CD14-positive monocyte (primary cell): ENCODE data around the gene TIPARP. TPM values are rescaled to one million over a fixed set of nuclear protein-coding genes. Genes with fewer than 3 reads are reported as not detected.

Experiments used
- DNase-seq, 3 donors: peaks; one replicate each; pipeline ENCODE4 v3.0.0-alpha.2; 2011 to 2022
- H2AFZ ChIP-seq: 2 replicates; pipeline ENCODE4 v1.6.0; 2012; ENCODE audit warnings: mild to moderate bottlenecking, low read depth, low read length, inconsistent platforms; ENCODE audit not compliant: insufficient read depth, poor library complexity, severe bottlenecking
- H3K27ac ChIP-seq, 2 donors: 1 replicate in 1 of 2; 2 replicates in 1 of 2; pipeline ENCODE4 v1.5.1; 2012 to 2013; ENCODE audit warnings: low read length in 2 of 2, control low read depth in 1 of 2, inconsistent platforms in 1 of 2, low read depth in 1 of 2, mild to moderate bottlenecking in 1 of 2
- H3K27me3 ChIP-seq, 2 donors: one replicate each; pipeline versions ENCODE4 v1.6.0 to v1.6.1; 2011 to 2013; ENCODE audit warnings: low read length in 2 of 2; ENCODE audit not compliant: control insufficient read depth in 2 of 2, insufficient read depth in 2 of 2
- H3K36me3 ChIP-seq, 2 donors: replicated peaks in 1 of 2; 1 replicate in 1 of 2; 2 replicates in 1 of 2; pipeline versions ENCODE4 v1.5.1 to v1.6.1; 2012 to 2013; ENCODE audit warnings: low read length in 2 of 2, control low read depth in 1 of 2, inconsistent platforms in 1 of 2, mild to moderate bottlenecking in 1 of 2; ENCODE audit not compliant: insufficient read depth in 2 of 2, control insufficient read depth in 1 of 2
- H3K4me1 ChIP-seq, 2 donors: 1 replicate in 1 of 2; 2 replicates in 1 of 2; pipeline versions ENCODE4 v1.5.1 to v1.6.1; 2012 to 2013; ENCODE audit warnings: low read length in 2 of 2, control low read depth in 1 of 2, inconsistent platforms in 1 of 2, mild to moderate bottlenecking in 1 of 2, moderate library complexity in 1 of 2; ENCODE audit not compliant: insufficient read depth in 2 of 2, control insufficient read depth in 1 of 2
- H3K4me2 ChIP-seq: replicated peaks from 2 replicates; pipeline ENCODE3; 2012; ENCODE audit warnings: low read length, moderate library complexity, mild to moderate bottlenecking; ENCODE audit not compliant: poor library complexity, severe bottlenecking; ENCODE audit errors: extremely low read depth
- H3K4me3 ChIP-seq, 3 experiments: fragments of 200-600 bp in 1 of 3; sonication (generic) in 1 of 3; replicated peaks in 1 of 3; 1 replicate in 2 of 3; 2 replicates in 1 of 3; pipeline ENCODE4 v1.5.1; 2011 to 2013; ENCODE audit warnings: low read length in 3 of 3, mild to moderate bottlenecking in 3 of 3, control low read depth in 2 of 3, low read depth in 2 of 3, inconsistent platforms in 1 of 3, moderate library complexity in 1 of 3
- H3K79me2 ChIP-seq: 2 replicates; pipeline ENCODE4 v1.6.0; 2012; ENCODE audit warnings: mild to moderate bottlenecking, control low read depth, inconsistent platforms, low read length, moderate library complexity; ENCODE audit not compliant: insufficient read depth
- H3K9ac ChIP-seq: 2 replicates; pipeline ENCODE4 v1.6.0; 2017; ENCODE audit warnings: low read length, mild to moderate bottlenecking; ENCODE audit not compliant: insufficient read depth, poor library complexity, severe bottlenecking
- H3K9me3 ChIP-seq, 2 donors: replicated peaks in 1 of 2; 1 replicate in 1 of 2; 2 replicates in 1 of 2; pipeline versions ENCODE4 v1.5.1 to v1.6.1; 2012 to 2013; ENCODE audit warnings: low read length in 2 of 2, control low read depth in 1 of 2; ENCODE audit not compliant: control insufficient read depth in 1 of 2, insufficient read depth in 1 of 2
- H4K20me1 ChIP-seq: 2 replicates; pipeline ENCODE4 v1.6.0; 2012; ENCODE audit warnings: mild to moderate bottlenecking, low read length, control low read depth, moderate library complexity; ENCODE audit not compliant: insufficient read depth
- H3K27ac Mint-ChIP-seq, 7 donors: one replicate each; pipeline ENCODE4 v1.8.0; 2020; ENCODE audit warnings: mild to moderate bottlenecking in 7 of 7, mixed read lengths in 7 of 7, moderate library complexity in 6 of 7, inconsistent platforms in 2 of 7
- H3K27me3 Mint-ChIP-seq, 3 donors: one replicate each; pipeline ENCODE4 v1.8.0; 2021 to 2022; ENCODE audit warnings: low read depth in 3 of 3, mild to moderate bottlenecking in 3 of 3, mixed read lengths in 3 of 3, moderate library complexity in 3 of 3, inconsistent platforms in 1 of 3
- H3K36me3 Mint-ChIP-seq, 2 donors: one replicate each; pipeline ENCODE4 v1.8.0; 2020; ENCODE audit warnings: mixed read lengths in 2 of 2, inconsistent platforms in 1 of 2, mild to moderate bottlenecking in 1 of 2
- H3K4me1 Mint-ChIP-seq: one replicate; pipeline ENCODE4 v1.8.0; 2020; ENCODE audit warnings: mild to moderate bottlenecking, mixed read lengths
- H3K4me3 Mint-ChIP-seq, 2 donors: one replicate each; pipeline ENCODE4 v1.8.0; 2020; ENCODE audit warnings: mild to moderate bottlenecking in 2 of 2, mixed read lengths in 2 of 2, moderate library complexity in 1 of 2
- H3K9me3 Mint-ChIP-seq, 7 donors: one replicate each; pipeline ENCODE4 v1.8.0; 2020 to 2022; ENCODE audit warnings: mixed read lengths in 7 of 7, mild to moderate bottlenecking in 6 of 7, moderate library complexity in 6 of 7, inconsistent platforms in 2 of 7
- CTCF ChIP-seq: fragments of 200-600 bp; IDR thresholded peaks from one replicate; pipeline ENCODE4 v1.8.0; 2022; ENCODE audit warnings: antibody characterized with exemption, mild to moderate bottlenecking
- WGBS: methylation state at CpG from one replicate; pipeline ENCODE4 v1.1.5; 2013; ENCODE audit warnings: missing lambda C conversion rate; ENCODE audit not compliant: insufficient coverage; 5-methylcytosine and 5-hydroxymethylcytosine counted together
- intact Hi-C, 2 donors: fragments of 100-400 bp; cut with micrococcal nuclease; formaldehyde crosslinking; loops; one replicate each; pipeline versions ENCODE4 v1.15.0 to v1.15.1; 2023
- polyA plus RNA-seq, 3 donors: library from polyadenylated mRNA; depleted of rRNA in 1 of 3; unstranded in 2 of 3; stranded (reverse) in 1 of 3; fragments of 300-500 nt in 2 of 3; fragments of >200 nt in 1 of 3; fragmentation: Illumina TruSeq in 2 of 3; gene quantifications; 1 replicate in 2 of 3; 2 replicates in 1 of 3; pipeline ENCODE4 v1.2.3, GENCODE V29; 2012 to 2021

TIPARP gene
- polyA plus RNA-seq, 3 donors = 12.7 to 42.5 (median 16.7) TPM

- Histone ChIP-seq H3K4me1 (no peaks in the 10 kb centered on the region), H2AFZ (no peak overlapping the region), H4K20me1 (no peaks in the 10 kb centered on the region), H3K9ac (no peak overlapping the region), H3K27ac (no peak overlapping the region), H3K27me3 (no peaks in the 10 kb centered on the region), H3K36me3 (no peaks in the 10 kb centered on the region), H3K79me2 (no peaks in the 10 kb centered on the region), H3K4me2 (no peak overlapping the region), H3K9me3 (no peaks in the 10 kb centered on the region), H3K4me3 (no peak overlapping the region)
- Mint-ChIP-seq H3K27ac (no peak overlapping the region), H3K4me3 (no peak overlapping the region), H3K4me1 (no peaks in the 10 kb centered on the region), H3K27me3 (peaks cover 0 to 2% (median 1%) of the 10 kb centered on the region in 3 donors), H3K36me3 (no peaks in the 10 kb centered on the region), H3K9me3 (peaks cover 0 to 2% (median 0%) of the 10 kb centered on the region in 7 donors)
- no peak for TF ChIP-seq CTCF
- intact Hi-C loops = no loop called here
- no peak for DNase-seq
Observed at GRCh38 chr3:156731813-156732212, 57.4 kb downstream of the TIPARP start.

- Histone ChIP-seq H3K4me2 (no peak overlapping the region), H3K36me3 (no peaks in the 10 kb centered on the region), H3K79me2 (no peaks in the 10 kb centered on the region), H3K9ac (no peak overlapping the region), H3K27ac (no peak overlapping the region), H4K20me1 (no peaks in the 10 kb centered on the region), H3K4me1 (no peaks in the 10 kb centered on the region), H2AFZ (no peak overlapping the region), H3K9me3 (no peaks in the 10 kb centered on the region), H3K27me3 (no peaks in the 10 kb centered on the region), H3K4me3 (no peak overlapping the region)
- Mint-ChIP-seq H3K4me3 (no peak overlapping the region), H3K9me3 (peaks cover 0 to 3% (median 0%) of the 10 kb centered on the region in 7 donors), H3K27ac (no peak overlapping the region), H3K36me3 (no peaks in the 10 kb centered on the region), H3K27me3 (peaks cover 0 to 2% (median 1%) of the 10 kb centered on the region in 3 donors), H3K4me1 (no peaks in the 10 kb centered on the region)
- TF ChIP-seq CTCF = no peak
- DNase-seq = no peak
- 45% methylated on average over 4 of the region's 6 CpGs for WGBS
- intact Hi-C loops = no loop called here
Observed at GRCh38 chr3:156732261-156732660, 57.9 kb downstream of the TIPARP start.
